HG03045 (cell line): ENCODE results near the gene RPL36A.

Experiments used
- ATAC-seq: cut with Tn5 transposase; IDR thresholded peaks from one replicate; pipeline ENCODE4 v1.9.1; 2021; ENCODE audit warnings: mild to moderate bottlenecking, moderate library complexity; ENCODE audit not compliant: unreplicated experiment

RPL36A gene

DNA sequence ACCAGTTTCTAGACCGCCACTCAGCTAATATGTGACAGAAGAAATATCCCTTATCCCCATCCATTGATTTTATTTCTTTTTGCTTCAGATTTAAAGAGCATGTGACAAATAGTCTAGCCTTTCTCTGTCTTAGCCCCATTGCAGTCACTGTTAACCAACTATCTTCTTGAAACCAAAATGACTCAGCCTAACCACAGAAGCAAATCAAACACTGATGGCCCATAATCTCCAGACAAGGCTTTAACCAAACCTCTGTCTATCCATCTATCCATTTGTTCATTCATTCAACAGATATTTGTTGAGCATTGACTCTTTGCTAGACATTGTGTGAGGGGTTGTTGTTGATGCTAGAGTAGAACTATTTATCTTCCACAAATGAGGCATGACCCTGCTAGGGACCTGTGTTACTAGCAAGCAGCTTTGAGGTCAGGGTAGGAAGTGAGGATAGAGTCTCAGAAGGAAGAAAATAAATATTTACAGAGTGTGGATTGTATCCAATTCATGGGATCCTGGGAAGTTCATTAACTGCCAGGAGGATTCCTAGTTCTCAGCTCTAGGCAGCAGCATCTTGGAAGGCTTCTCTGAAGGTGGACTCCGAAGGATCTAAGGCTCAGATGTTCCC is 39.8 kb downstream of the RPL36A start:
- peak; percentile 84 for ATAC-seq

GRCh38 chrX:101442085-101442484 is 51.3 kb downstream of the RPL36A start:
- ATAC-seq, result no peak
